ENCODE measurements around the gene DNAJB13. TPM values are rescaled to one million over a fixed set of nuclear protein-coding genes. Genes with fewer than 3 reads are reported as not detected.

The DNAJB13 gene
- total and polyA plus RNA-seq, 10 of the 15 experiments (the other 5 are each of a cell fraction or from before 2014, with no cell fraction given): 0.07 to 0.76 (median 0.15) TPM; not detected in 7

DNA sequence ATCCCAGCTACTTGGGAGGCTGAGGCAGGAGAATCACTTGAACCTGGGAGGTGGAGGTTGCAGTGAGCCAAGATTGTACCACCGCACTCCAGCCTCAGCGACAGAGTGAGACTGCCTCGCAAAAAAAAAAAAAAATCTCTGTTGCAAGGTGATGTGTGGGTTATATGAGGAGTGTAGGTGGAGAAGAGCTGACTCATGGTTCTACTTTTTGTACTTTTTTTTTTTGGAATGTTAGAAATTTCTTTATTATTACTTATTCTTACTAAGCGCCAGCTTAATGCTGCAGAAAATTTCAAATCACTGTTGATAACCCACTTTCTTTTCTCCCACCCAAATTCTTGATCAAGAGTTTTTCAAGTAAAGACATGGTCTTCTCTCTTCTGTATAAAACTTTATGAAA is 29.6 kb upstream of the DNAJB13 start (continued):
- TF ChIP-seq, protein P1, sequence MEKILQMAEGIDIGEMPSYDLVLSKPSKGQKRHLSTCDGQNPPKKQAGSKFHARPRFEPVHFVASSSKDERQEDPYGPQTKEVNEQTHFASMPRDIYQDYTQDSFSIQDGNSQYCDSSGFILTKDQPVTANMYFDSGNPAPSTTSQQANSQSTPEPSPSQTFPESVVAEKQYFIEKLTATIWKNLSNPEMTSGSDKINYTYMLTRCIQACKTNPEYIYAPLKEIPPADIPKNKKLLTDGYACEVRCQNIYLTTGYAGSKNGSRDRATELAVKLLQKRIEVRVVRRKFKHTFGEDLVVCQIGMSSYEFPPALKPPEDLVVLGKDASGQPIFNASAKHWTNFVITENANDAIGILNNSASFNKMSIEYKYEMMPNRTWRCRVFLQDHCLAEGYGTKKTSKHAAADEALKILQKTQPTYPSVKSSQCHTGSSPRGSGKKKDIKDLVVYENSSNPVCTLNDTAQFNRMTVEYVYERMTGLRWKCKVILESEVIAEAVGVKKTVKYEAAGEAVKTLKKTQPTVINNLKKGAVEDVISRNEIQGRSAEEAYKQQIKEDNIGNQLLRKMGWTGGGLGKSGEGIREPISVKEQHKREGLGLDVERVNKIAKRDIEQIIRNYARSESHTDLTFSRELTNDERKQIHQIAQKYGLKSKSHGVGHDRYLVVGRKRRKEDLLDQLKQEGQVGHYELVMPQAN (conservative IDR thresholded peaks at IDR 0.05): no peak
- TF ChIP-seq, protein P2, sequence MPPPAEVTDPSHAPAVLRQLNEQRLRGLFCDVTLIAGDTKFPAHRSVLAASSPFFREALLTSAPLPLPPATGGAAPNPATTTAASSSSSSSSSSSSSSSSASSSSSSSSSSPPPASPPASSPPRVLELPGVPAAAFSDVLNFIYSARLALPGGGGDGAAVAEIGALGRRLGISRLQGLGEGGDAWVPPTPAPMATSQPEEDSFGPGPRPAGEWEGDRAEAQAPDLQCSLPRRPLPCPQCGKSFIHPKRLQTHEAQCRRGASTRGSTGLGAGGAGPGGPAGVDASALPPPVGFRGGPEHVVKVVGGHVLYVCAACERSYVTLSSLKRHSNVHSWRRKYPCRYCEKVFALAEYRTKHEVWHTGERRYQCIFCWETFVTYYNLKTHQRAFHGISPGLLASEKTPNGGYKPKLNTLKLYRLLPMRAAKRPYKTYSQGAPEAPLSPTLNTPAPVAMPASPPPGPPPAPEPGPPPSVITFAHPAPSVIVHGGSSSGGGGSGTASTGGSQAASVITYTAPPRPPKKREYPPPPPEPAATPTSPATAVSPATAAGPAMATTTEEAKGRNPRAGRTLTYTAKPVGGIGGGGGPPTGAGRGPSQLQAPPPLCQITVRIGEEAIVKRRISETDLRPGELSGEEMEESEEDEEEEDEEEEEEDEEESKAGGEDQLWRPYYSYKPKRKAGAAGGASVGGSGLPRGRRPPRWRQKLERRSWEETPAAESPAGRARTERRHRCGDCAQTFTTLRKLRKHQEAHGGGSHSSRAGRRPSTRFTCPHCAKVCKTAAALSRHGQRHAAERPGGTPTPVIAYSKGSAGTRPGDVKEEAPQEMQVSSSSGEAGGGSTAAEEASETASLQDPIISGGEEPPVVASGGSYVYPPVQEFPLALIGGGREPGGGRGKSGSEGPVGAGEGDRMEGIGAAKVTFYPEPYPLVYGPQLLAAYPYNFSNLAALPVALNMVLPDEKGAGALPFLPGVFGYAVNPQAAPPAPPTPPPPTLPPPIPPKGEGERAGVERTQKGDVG (CRISPR knock-in tag; IDR thresholded peaks at IDR 0.05): no peak
- TF ChIP-seq, protein P3, sequence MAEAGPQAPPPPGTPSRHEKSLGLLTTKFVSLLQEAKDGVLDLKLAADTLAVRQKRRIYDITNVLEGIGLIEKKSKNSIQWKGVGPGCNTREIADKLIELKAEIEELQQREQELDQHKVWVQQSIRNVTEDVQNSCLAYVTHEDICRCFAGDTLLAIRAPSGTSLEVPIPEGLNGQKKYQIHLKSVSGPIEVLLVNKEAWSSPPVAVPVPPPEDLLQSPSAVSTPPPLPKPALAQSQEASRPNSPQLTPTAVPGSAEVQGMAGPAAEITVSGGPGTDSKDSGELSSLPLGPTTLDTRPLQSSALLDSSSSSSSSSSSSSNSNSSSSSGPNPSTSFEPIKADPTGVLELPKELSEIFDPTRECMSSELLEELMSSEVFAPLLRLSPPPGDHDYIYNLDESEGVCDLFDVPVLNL (IDR thresholded peaks at IDR 0.05; ENCODE audit: low read depth, low read length): no peak

DNA sequence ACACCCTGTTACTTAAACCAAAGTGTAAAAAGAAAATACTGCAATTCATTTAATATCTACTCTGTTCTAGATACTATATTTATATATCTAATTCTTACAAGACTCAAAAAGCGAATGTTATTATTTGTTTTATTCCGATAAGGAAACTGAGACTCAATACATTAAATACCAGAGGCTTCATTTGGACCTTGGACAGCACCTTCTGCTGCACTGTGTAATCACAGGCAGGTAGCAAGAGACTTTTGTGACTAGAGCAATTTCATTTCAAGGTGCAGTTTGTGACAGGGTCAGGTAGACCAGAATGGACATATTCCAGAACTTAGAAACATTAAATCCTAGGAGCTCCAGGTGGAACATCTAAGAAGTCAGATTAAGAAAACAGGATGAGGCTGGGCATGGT is 21.4 kb upstream of the DNAJB13 start:
- Histone ChIP-seq H3K79me2 (ENCODE audit: control insufficient read depth, insufficient read depth, low read length) (no peaks in the 10 kb centered on the region), H4K20me1 (ENCODE audit: control insufficient read depth, insufficient read depth) (no peaks in the 10 kb centered on the region), H3K4me1 (ENCODE audit: control insufficient read depth, insufficient read depth, low read length) (no peaks in the 10 kb centered on the region), H3K27ac (ENCODE audit: control insufficient read depth, insufficient read depth) (no peak overlapping the region), H3K4me3 (no peak overlapping the region), H2AFZ (ENCODE audit: control insufficient read depth, low read depth, low read length) (no peak overlapping the region), H3K9ac (ENCODE audit: control insufficient read depth, insufficient read depth, low read length) (no peak overlapping the region), H3K36me3 (ENCODE audit: control insufficient read depth in 2 of 2, insufficient read depth in 2 of 2, low read length in 1 of 2) (peaks cover 6 to 24% of the 10 kb centered on the region in 2 experiments; a peak in 3 of 4 replicates), H3K27me3 (replicated peaks in 1 of 2; ENCODE audit: control insufficient read depth in 2 of 2, insufficient read depth in 2 of 2, low read length in 1 of 2) (no peaks in the 10 kb centered on the region), H3K9me3 (replicated peaks; ENCODE audit: control insufficient read depth, insufficient read depth, low read length) (no peaks in the 10 kb centered on the region), H3K4me2 (ENCODE audit: control insufficient read depth, insufficient read depth) (no peak overlapping the region)
- intact Hi-C loops (cut with micrococcal nuclease; ENCODE audit: unreplicated experiment) (no loop called here), in situ Hi-C loops (cut with MboI) (no loop called here)
- ChIA-PET POLR2A (no interaction called here), CTCF (no interaction called here), SMC1A (ENCODE audit: uncharacterized antibody, unreplicated experiment) (no interaction called here), RAD21 (ENCODE audit: unreplicated experiment) (no interaction called here)
- DNase-seq (ENCODE audit: low read depth, low spot score): no peak
- 98% methylated on average over 2 of the region's 2 CpGs for WGBS (ENCODE audit: insufficient coverage, insufficient replicate concordance, low lambda C conversion rate, missing lambda C conversion rate)
- BruUV-seq (replicated peaks): no TSS peak
- FAIRE-seq: no peak
- no peak for ATAC-seq
- TF ChIP-seq MYB (IDR thresholded peaks at IDR 0.05; ENCODE audit: borderline replicate concordance, low read depth, low read length): no peak
- no peak for TF ChIP-seq MEF2A (IDR thresholded peaks at IDR 0.05; ENCODE audit: insufficient read depth, low read depth, low read length)
- TF ChIP-seq HCFC1 (IDR thresholded peaks at IDR 0.05; ENCODE audit: low read length): no peak
- TF ChIP-seq, protein P4, sequence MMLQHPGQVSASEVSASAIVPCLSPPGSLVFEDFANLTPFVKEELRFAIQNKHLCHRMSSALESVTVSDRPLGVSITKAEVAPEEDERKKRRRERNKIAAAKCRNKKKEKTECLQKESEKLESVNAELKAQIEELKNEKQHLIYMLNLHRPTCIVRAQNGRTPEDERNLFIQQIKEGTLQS (IDR thresholded peaks at IDR 0.05; ENCODE audit: borderline replicate concordance, extremely low read depth, low read depth, low read length): no peak
- TF ChIP-seq EZH2 (IDR thresholded peaks at IDR 0.05; ENCODE audit: borderline replicate concordance, control insufficient read depth, low read depth, low read length): no peak
- TF ChIP-seq SIX5 (IDR thresholded peaks at IDR 0.05; ENCODE audit: low read depth, low read length, severe bottlenecking): no peak
- TF ChIP-seq CHD1 (IDR thresholded peaks at IDR 0.05; ENCODE audit: low read depth, low read length): no peak
- TF ChIP-seq TAF1 (IDR thresholded peaks at IDR 0.05; ENCODE audit: borderline replicate concordance, low read depth, low read length): no peak
- no peak for TF ChIP-seq NFIC (IDR thresholded peaks at IDR 0.05; ENCODE audit: low read depth, low read length)
- TF ChIP-seq SMC3 (IDR thresholded peaks at IDR 0.05; ENCODE audit: borderline replicate concordance, low read length): no peak
- no peak for TF ChIP-seq RUNX3 (IDR thresholded peaks at IDR 0.05; ENCODE audit: low read length)
- no peak for TF ChIP-seq RFX5 (IDR thresholded peaks at IDR 0.05; ENCODE audit: low read depth, low read length)
- no peak for TF ChIP-seq MXI1 (IDR thresholded peaks at IDR 0.05; ENCODE audit: low read depth, low read length)
- no peak for TF ChIP-seq KAT2A (conservative IDR thresholded peaks at IDR 0.05; ENCODE audit: control insufficient read depth, low read depth, low read length)

Measured in GM12878 (cell line).